GM12878 (cell line): ENCODE data around the gene CLPTM1L. TPM values are rescaled to one million over a fixed set of nuclear protein-coding genes. Genes with fewer than 3 reads are reported as not detected.

Experiments used
- ATAC-seq: fragments of 200-7000 bp; cut with Tn5 transposase; 3 replicates; pipeline ENCODE4 v1.9.1; 2020; ENCODE audit warnings: mild to moderate bottlenecking, moderate library complexity
- BruUV-seq: library from RNA; stranded (reverse); fragments of 400-500 nt; replicated peaks from 2 replicates; lab custom pipeline; 2021; lab: Mats Ljungman, UMichigan
- CTCF ChIA-PET: fragments of 300-600 bp; sonication (Branson Sonifier 250); formaldehyde crosslinking; extraction: SDS; loops from one replicate; lab custom pipeline; 2021; ENCODE audit warnings: inconsistent platforms; lab: Yijun Ruan, JAX
- POLR2A ChIA-PET: fragments of 350-600 bp; formaldehyde crosslinking; extraction: SDS; loops from one replicate; lab custom pipeline; 2021; ENCODE audit warnings: inconsistent platforms; lab: Charles Lee
- RAD21 ChIA-PET: fragments of 300-600 bp; sonication (Branson Sonifier 250); formaldehyde crosslinking; loops from one replicate; lab custom pipeline; 2023; ENCODE audit warnings: antibody characterized with exemption; ENCODE audit not compliant: unreplicated experiment; lab: Charles Lee
- SMC1A ChIA-PET: fragments of 300-600 bp; sonication (Branson Sonifier 250); formaldehyde crosslinking; loops from one replicate; lab custom pipeline; 2023; ENCODE audit not compliant: unreplicated experiment, uncharacterized antibody; lab: Charles Lee
- DNase-seq: peaks from one replicate; pipeline ENCODE4 v3.0.0-alpha.2; 2011; ENCODE audit warnings: low read depth, low spot score
- FAIRE-seq: peaks from 3 replicates; lab custom pipeline; 2011; peaks lifted over from hg19 to GRCh38; lab: Jason Lieb, UNC
- H2AFZ ChIP-seq: 2 replicates; pipeline ENCODE4 v1.6.0; 2011; ENCODE audit warnings: low read depth, low read length, control low read depth; ENCODE audit not compliant: control insufficient read depth
- H3K27ac ChIP-seq: 2 replicates; pipeline ENCODE4 v1.5.1; 2011; ENCODE audit warnings: control low read depth; ENCODE audit not compliant: control insufficient read depth, insufficient read depth
- H3K27me3 ChIP-seq, 2 experiments: replicated peaks in 1 of 2; 2 replicates each; pipeline versions ENCODE4 v1.6.0 to v1.6.1; 2011; ENCODE audit warnings: low read length in 1 of 2; ENCODE audit not compliant: control insufficient read depth in 2 of 2, insufficient read depth in 2 of 2
- H3K36me3 ChIP-seq, 2 experiments: 2 replicates each; pipeline ENCODE4 v1.5.1; 2011; ENCODE audit warnings: low read length in 1 of 2; ENCODE audit not compliant: control insufficient read depth in 2 of 2, insufficient read depth in 2 of 2
- H3K4me1 ChIP-seq: 2 replicates; pipeline ENCODE4 v1.6.1; 2011; ENCODE audit warnings: mild to moderate bottlenecking, low read length, moderate library complexity, mixed read lengths; ENCODE audit not compliant: control insufficient read depth, insufficient read depth
- H3K4me2 ChIP-seq: 2 replicates; pipeline ENCODE4 v1.6.0; 2011; ENCODE audit warnings: control low read depth; ENCODE audit not compliant: control insufficient read depth, insufficient read depth
- H3K4me3 ChIP-seq: fragments of 200-600 bp; sonication (generic); 2 replicates; pipeline ENCODE4 v1.5.1; 2016
- H3K79me2 ChIP-seq: 2 replicates; pipeline ENCODE4 v1.6.0; 2011; ENCODE audit warnings: low read length; ENCODE audit not compliant: control insufficient read depth, insufficient read depth
- H3K9ac ChIP-seq: 2 replicates; pipeline ENCODE4 v1.8.0; 2011; ENCODE audit warnings: low read length, control low read depth, mixed read lengths; ENCODE audit not compliant: control insufficient read depth, insufficient read depth
- H3K9me3 ChIP-seq: replicated peaks from 3 replicates; pipeline ENCODE4 v1.5.1; 2011; ENCODE audit warnings: mild to moderate bottlenecking, low read length; ENCODE audit not compliant: control insufficient read depth, insufficient read depth
- H4K20me1 ChIP-seq: 2 replicates; pipeline ENCODE4 v1.6.0; 2011; ENCODE audit not compliant: control insufficient read depth, insufficient read depth
- BHLHE40 ChIP-seq, 2 experiments: fragments of 450-650 bp in 1 of 2; IDR thresholded peaks; 2 replicates each; pipeline ENCODE4 v1.6.1; 2011 to 2017; ENCODE audit warnings: low read depth in 2 of 2, borderline replicate concordance in 1 of 2, improper control_type of control experiment in 1 of 2, low read length in 1 of 2, mild to moderate bottlenecking in 1 of 2
- CBX5 ChIP-seq: sonication (generic); IDR thresholded peaks from 2 replicates; pipeline ENCODE4 v1.6.1; 2016; ENCODE audit warnings: low read depth, moderate library complexity, mild to moderate bottlenecking, inconsistent platforms
- EP300 ChIP-seq, 2 experiments: fragments of 150-350 bp in 1 of 2; IDR thresholded peaks; 2 replicates each; pipeline ENCODE4 v1.6.1; 2011 to 2012; ENCODE audit warnings: low read depth in 2 of 2, low read length in 2 of 2, borderline replicate concordance in 1 of 2, improper control_type of control experiment in 1 of 2, inconsistent platforms in 1 of 2; ENCODE audit not compliant: control insufficient read depth in 1 of 2
- FOXK2 ChIP-seq: fragments of 450-650 bp; IDR thresholded peaks from 2 replicates; pipeline ENCODE4 v1.6.1; 2017; ENCODE audit warnings: mild to moderate bottlenecking, moderate library complexity
- HCFC1 ChIP-seq: fragments of 150-350 bp; IDR thresholded peaks from 2 replicates; pipeline ENCODE4 v1.6.1; 2014; ENCODE audit warnings: low read length
- IKZF2 ChIP-seq, 2 experiments: fragments of 450-650 bp; IDR thresholded peaks; 2 replicates each; pipeline ENCODE4 v1.6.1; 2017; ENCODE audit warnings: mild to moderate bottlenecking in 2 of 2, moderate library complexity in 2 of 2
- MAX ChIP-seq: IDR thresholded peaks from 2 replicates; pipeline ENCODE4 v1.6.1; 2012; ENCODE audit warnings: low read depth, low read length, improper control_type of control experiment
- NFXL1 ChIP-seq: fragments of 450-650 bp; IDR thresholded peaks from 2 replicates; pipeline ENCODE4 v1.6.1; 2017; ENCODE audit warnings: antibody characterized with exemption, mild to moderate bottlenecking, borderline replicate concordance
- NR2F1 ChIP-seq: fragments of 450-650 bp; conservative IDR thresholded peaks from 2 replicates; pipeline ENCODE4 v1.6.1; 2017; ENCODE audit warnings: mild to moderate bottlenecking
- PAX5 ChIP-seq: IDR thresholded peaks from 2 replicates; pipeline ENCODE4 v1.6.1; 2011; ENCODE audit warnings: low read depth, low read length, borderline replicate concordance
- POLR2AphosphoS2 ChIP-seq: IDR thresholded peaks from 2 replicates; pipeline ENCODE4 v1.6.1; 2011; ENCODE audit warnings: low read depth, mild to moderate bottlenecking, low read length, improper control_type of control experiment, moderate library complexity
- POU2F2 ChIP-seq: IDR thresholded peaks from 3 replicates; pipeline ENCODE4 v1.6.1; 2011; ENCODE audit warnings: low read depth, mild to moderate bottlenecking, low read length, borderline replicate concordance
- RUNX3 ChIP-seq: IDR thresholded peaks from 2 replicates; pipeline ENCODE4 v1.6.1; 2012; ENCODE audit warnings: low read length, inconsistent platforms
- SMAD5 ChIP-seq: IDR thresholded peaks from 2 replicates; pipeline ENCODE4 v1.6.1; 2016; ENCODE audit warnings: antibody characterized with exemption, low read depth
- SMARCA5 ChIP-seq: fragments of 450-650 bp; IDR thresholded peaks from 2 replicates; pipeline ENCODE4 v1.6.1; 2017; ENCODE audit warnings: mild to moderate bottlenecking
- SREBF1 ChIP-seq: IDR thresholded peaks from 2 replicates; pipeline ENCODE4 v1.6.1; 2012; ENCODE audit warnings: mild to moderate bottlenecking, low read length
- ZNF217 ChIP-seq: fragments of 450-650 bp; IDR thresholded peaks from 2 replicates; pipeline ENCODE4 v1.6.1; 2017; ENCODE audit warnings: antibody characterized with exemption, mild to moderate bottlenecking
- WGBS: methylation state at CpG from one replicate; pipeline ENCODE4 v1.1.6; 2016; ENCODE audit warnings: low lambda C conversion rate; ENCODE audit not compliant: insufficient replicate concordance, insufficient coverage; ENCODE audit errors: missing lambda C conversion rate; 5-methylcytosine and 5-hydroxymethylcytosine counted together
- in situ Hi-C: fragments of 300-500 bp; cut with MboI; formaldehyde crosslinking; loops from 9 replicates; pipeline ENCODE4 v1.14.3; 2018; ENCODE audit warnings: mixed read lengths
- intact Hi-C: fragments of 100-400 bp; cut with micrococcal nuclease; formaldehyde crosslinking; loops from one replicate; pipeline ENCODE4 v1.14.2; 2022; ENCODE audit not compliant: unreplicated experiment
- polyA plus RNA-seq, 11 experiments: library from polyadenylated mRNA; depleted of rRNA in 4 of 11; unstranded in 6 of 11; stranded (reverse) in 5 of 11; fragments of >200 nt; fragmentation: Nextera tagmentation in 4 of 11; fragmentation: Illumina TruSeq in 1 of 11; extraction: Ambion mirVana in 4 of 11; extraction: Trizol in 1 of 11; gene quantifications; 1 replicate in 1 of 11; 2 replicates in 10 of 11; pipeline versions ENCODE4 v1.2.1 to v1.2.3, GENCODE V29; 2011 to 2016; ENCODE audit warnings: inconsistent platforms in 2 of 11, missing spikeins in 2 of 11, low read depth in 1 of 11
- total RNA-seq, 4 experiments: library from RNA; depleted of rRNA in 3 of 4; stranded (reverse); fragments of >200 nt in 3 of 4; fragmentation: Illumina TruSeq in 1 of 4; extraction: Trizol in 1 of 4; gene quantifications; 2 replicates each; pipeline versions ENCODE4 v1.2.1 to v1.2.3, GENCODE V29; 2013 to 2021

The CLPTM1L gene
- total and polyA plus RNA-seq, 10 of the 15 experiments (the other 5 are each of a cell fraction or from before 2014, with no cell fraction given): 2.9 to 278 (median 135) TPM

- in situ Hi-C loops: no loop called here
- H3K4me2 ChIP-seq: no peak overlapping the region; the same call in 1 of the 2 replicates
- H3K9me3 ChIP-seq: no peaks in the 10 kb centered on the region
- H2AFZ ChIP-seq: no peak overlapping the region
- intact Hi-C loops: no loop called here
- ChIA-PET SMC1A (no interaction called here), RAD21 (no interaction called here), CTCF (no interaction called here), POLR2A (no interaction called here)
- DNase-seq (peak; percentile 40), FAIRE-seq (peak; percentile 87), ATAC-seq (peak; percentile 89)
- BruUV-seq: no TSS peak
- H3K27me3 ChIP-seq: no peaks in the 10 kb centered on the region; a peak in 2 of 4 replicates
- H3K36me3 ChIP-seq: no peaks in the 10 kb centered on the region
- H3K27ac ChIP-seq: no peak overlapping the region
- 1% methylated on average over 14 of the region's 14 CpGs for WGBS
- H3K4me1 ChIP-seq: peaks cover 9% of the 10 kb centered on the region
- H4K20me1 ChIP-seq: no peaks in the 10 kb centered on the region
- no peak overlapping the region for H3K4me3 ChIP-seq
- H3K9ac ChIP-seq: no peak overlapping the region
- H3K79me2 ChIP-seq: no peaks in the 10 kb centered on the region
- TF ChIP-seq SREBF1: 0 out of 2 replicates have a peak, but pooled peaks have one; percentile 20
- 0 out of 2 replicates have a peak, but pooled peaks have one; percentile 40 for TF ChIP-seq ZNF217
- TF ChIP-seq POU2F2: peak; percentile 97
- TF ChIP-seq EP300 (IDR thresholded peaks at IDR 0.05; ENCODE audit: borderline replicate concordance in 1 of 2, control insufficient read depth in 1 of 2, low read depth in 2 of 2, low read length in 2 of 2): 0 out of 4 replicates have a peak, but pooled peaks of 1 of the 2 experiments have one; percentile 10
- TF ChIP-seq RUNX3: peak; percentile 30
- TF ChIP-seq FOXK2: no peak
- TF ChIP-seq HCFC1: no peak
- TF ChIP-seq BHLHE40 (IDR thresholded peaks at IDR 0.05; ENCODE audit: borderline replicate concordance in 1 of 2, low read depth in 2 of 2, low read length in 1 of 2): 0 out of 4 replicates have a peak, but pooled peaks have one; percentile 28
- TF ChIP-seq POLR2AphosphoS2: no peak
- TF ChIP-seq PAX5: peak; percentile 96
- TF ChIP-seq SMARCA5: peak; percentile 64; the same call in 1 of the 2 replicates
- TF ChIP-seq IKZF2 (IDR thresholded peaks at IDR 0.05): 0 out of 4 replicates have a peak, but pooled peaks of 1 of the 2 experiments have one; percentile 20
- TF ChIP-seq NFXL1: 0 out of 2 replicates have a peak, but pooled peaks have one; percentile 70
- 0 out of 2 replicates have a peak, but pooled peaks have one; percentile 19 for TF ChIP-seq NR2F1
- TF ChIP-seq SMAD5: no peak
- TF ChIP-seq CBX5: peak; percentile 50; the same call in 1 of the 2 replicates
- TF ChIP-seq MAX: peak; percentile 43; the same call in 1 of the 2 replicates
These were observed 21.6 kb upstream of the CLPTM1L start for GRCh38 chr5:1366514-1366913.
